Astrocyte (in vitro differentiated cells and primary cell): ENCODE measurements around the gene FAM13A.

Source experiments
- CTCF ChIP-seq: IDR thresholded peaks from 2 replicates; pipeline ENCODE4 v1.5.1; 2011; ENCODE audit warnings: low read depth, mild to moderate bottlenecking, inconsistent platforms, low read length, moderate library complexity; ENCODE audit not compliant: insufficient read depth
- EZH2 ChIP-seq: IDR thresholded peaks from 2 replicates; pipeline ENCODE4 v1.6.1; 2012; ENCODE audit warnings: mild to moderate bottlenecking, low read length, inconsistent platforms; ENCODE audit not compliant: insufficient read depth

- TF ChIP-seq CTCF (no peak), EZH2 (no peak)
These were observed 21.3 kb upstream of the FAM13A start for GRCh38 chr4:89078300-89078699.
